HepG2 (cell line): ENCODE results near the gene ZFP36L2.

Source experiments
- BHLHE40 ChIP-seq: IDR thresholded peaks from 2 replicates; pipeline ENCODE4 v1.6.1; 2011; ENCODE audit warnings: low read length, improper control_type of control experiment
- CBX5 ChIP-seq: sonication (generic); formaldehyde crosslinking; IDR thresholded peaks from 2 replicates; pipeline ENCODE4 v1.4.0; 2020; ENCODE audit warnings: missing genetic modification reagents, borderline replicate concordance
- HDAC6 ChIP-seq: fragments of 200-600 bp; sonication (generic); IDR thresholded peaks from 2 replicates; pipeline ENCODE4 v1.7.0; 2017; ENCODE audit warnings: mild to moderate bottlenecking, antibody characterized with exemption, low read length, low read depth
- JUNB ChIP-seq: sonication (generic); formaldehyde crosslinking; IDR thresholded peaks from 2 replicates; pipeline ENCODE4 v1.8.0; 2022; ENCODE audit warnings: missing genetic modification reagents, mild to moderate bottlenecking, borderline replicate concordance
- KDM3A ChIP-seq: IDR thresholded peaks from 2 replicates; pipeline ENCODE4 v1.6.1; 2018; ENCODE audit warnings: low read depth, missing compliant biosample characterization
- MYC ChIP-seq: sonication (generic); formaldehyde crosslinking; IDR thresholded peaks from 2 replicates; pipeline ENCODE4 v1.9.0; 2021; ENCODE audit warnings: missing genetic modification reagents, borderline replicate concordance
- RNF2 ChIP-seq: fragments of 450-650 bp; conservative IDR thresholded peaks from 2 replicates; pipeline ENCODE4 v1.6.1; 2016; ENCODE audit warnings: low read depth
- ZBTB20 ChIP-seq: sonication (generic); formaldehyde crosslinking; IDR thresholded peaks from 2 replicates; pipeline ENCODE4 v1.8.1; 2023; ENCODE audit warnings: missing genetic modification reagents, low read depth, mild to moderate bottlenecking, borderline replicate concordance
- ZNF30 ChIP-seq: sonication (generic); formaldehyde crosslinking; IDR thresholded peaks from 2 replicates; pipeline ENCODE4 v1.5.0; 2020; ENCODE audit warnings: mild to moderate bottlenecking, missing genetic modification reagents
- ZNF660 ChIP-seq: sonication (generic); formaldehyde crosslinking; IDR thresholded peaks from 2 replicates; pipeline ENCODE4 v1.5.1; 2020; ENCODE audit warnings: mild to moderate bottlenecking, low read depth, missing genetic modification reagents, borderline replicate concordance
- ZNF724P ChIP-seq: sonication (generic); formaldehyde crosslinking; IDR thresholded peaks from 2 replicates; pipeline ENCODE4 v1.8.0; 2022; ENCODE audit warnings: missing genetic modification reagents, borderline replicate concordance
- TF ChIP-seq, protein P1 (sequence below): sonication (generic); formaldehyde crosslinking; IDR thresholded peaks from 2 replicates; pipeline ENCODE4 v1.5.0; 2020; ENCODE audit warnings: mild to moderate bottlenecking, missing genetic modification reagents, moderate library complexity
- TF ChIP-seq, protein P2 (sequence below): IDR thresholded peaks from 2 replicates; pipeline ENCODE4 v1.6.1; 2012; ENCODE audit warnings: inconsistent platforms

DNA sequence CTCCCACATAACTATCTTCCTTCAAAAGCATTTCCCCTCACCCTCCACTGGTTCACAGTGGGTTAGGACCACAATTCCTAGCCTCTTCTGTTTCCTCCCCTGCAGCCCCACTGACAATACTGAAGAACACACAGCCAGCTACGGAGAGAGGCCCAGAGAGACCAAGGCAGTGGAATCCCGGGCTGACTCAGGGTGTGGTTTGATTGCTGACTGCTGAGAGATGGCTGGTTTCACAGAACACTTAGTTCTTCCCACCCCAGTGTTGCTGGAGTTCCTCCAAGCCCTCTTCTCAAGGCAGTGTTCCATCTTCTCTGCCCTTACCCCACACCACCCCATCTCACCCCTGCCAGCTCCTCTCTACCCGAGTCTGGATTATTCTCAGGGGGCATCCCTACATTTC is 43.3 kb upstream of the ZFP36L2 start:
- TF ChIP-seq ZNF30: no peak
- TF ChIP-seq, protein P1, sequence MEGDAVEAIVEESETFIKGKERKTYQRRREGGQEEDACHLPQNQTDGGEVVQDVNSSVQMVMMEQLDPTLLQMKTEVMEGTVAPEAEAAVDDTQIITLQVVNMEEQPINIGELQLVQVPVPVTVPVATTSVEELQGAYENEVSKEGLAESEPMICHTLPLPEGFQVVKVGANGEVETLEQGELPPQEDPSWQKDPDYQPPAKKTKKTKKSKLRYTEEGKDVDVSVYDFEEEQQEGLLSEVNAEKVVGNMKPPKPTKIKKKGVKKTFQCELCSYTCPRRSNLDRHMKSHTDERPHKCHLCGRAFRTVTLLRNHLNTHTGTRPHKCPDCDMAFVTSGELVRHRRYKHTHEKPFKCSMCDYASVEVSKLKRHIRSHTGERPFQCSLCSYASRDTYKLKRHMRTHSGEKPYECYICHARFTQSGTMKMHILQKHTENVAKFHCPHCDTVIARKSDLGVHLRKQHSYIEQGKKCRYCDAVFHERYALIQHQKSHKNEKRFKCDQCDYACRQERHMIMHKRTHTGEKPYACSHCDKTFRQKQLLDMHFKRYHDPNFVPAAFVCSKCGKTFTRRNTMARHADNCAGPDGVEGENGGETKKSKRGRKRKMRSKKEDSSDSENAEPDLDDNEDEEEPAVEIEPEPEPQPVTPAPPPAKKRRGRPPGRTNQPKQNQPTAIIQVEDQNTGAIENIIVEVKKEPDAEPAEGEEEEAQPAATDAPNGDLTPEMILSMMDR (CRISPR knock-in tag): no peak
- no peak for TF ChIP-seq BHLHE40
- no peak for TF ChIP-seq KDM3A (CRISPR knock-in tag)
- no peak for TF ChIP-seq HDAC6
- no peak for TF ChIP-seq RNF2
- TF ChIP-seq ZNF724P (CRISPR knock-in tag): no peak
- TF ChIP-seq, protein P2, sequence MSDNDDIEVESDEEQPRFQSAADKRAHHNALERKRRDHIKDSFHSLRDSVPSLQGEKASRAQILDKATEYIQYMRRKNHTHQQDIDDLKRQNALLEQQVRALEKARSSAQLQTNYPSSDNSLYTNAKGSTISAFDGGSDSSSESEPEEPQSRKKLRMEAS: no peak
- TF ChIP-seq ZNF660 (CRISPR knock-in tag): no peak
- TF ChIP-seq ZBTB20 (CRISPR knock-in tag): no peak
- TF ChIP-seq CBX5: no peak
- TF ChIP-seq JUNB: no peak
- no peak for TF ChIP-seq MYC
